Osteocyte (in vitro differentiated cells): Measurements from ENCODE around the gene GADL1. TPM values are rescaled to one million over a fixed set of nuclear protein-coding genes. Genes with fewer than 3 reads are reported as not detected.

Experiments used
- DNase-seq: peaks from one replicate; pipeline ENCODE4 v3.0.0; 2021; ENCODE audit warnings: mixed read lengths; ENCODE audit not compliant: unreplicated experiment; ENCODE audit errors: extremely low spot score
- H3K27ac Mint-ChIP-seq: one replicate; pipeline ENCODE4 v1.8.0; 2021; ENCODE audit warnings: mild to moderate bottlenecking, mixed read lengths; ENCODE audit not compliant: unreplicated experiment
- H3K27me3 Mint-ChIP-seq: one replicate; pipeline ENCODE4 v1.8.0; 2021; ENCODE audit warnings: mixed read lengths; ENCODE audit not compliant: unreplicated experiment
- H3K36me3 Mint-ChIP-seq: one replicate; pipeline ENCODE4 v1.8.0; 2021; ENCODE audit warnings: mixed read lengths; ENCODE audit not compliant: unreplicated experiment
- H3K4me1 Mint-ChIP-seq: one replicate; pipeline ENCODE4 v1.8.0; 2021; ENCODE audit warnings: mixed read lengths; ENCODE audit not compliant: unreplicated experiment
- H3K4me3 Mint-ChIP-seq: one replicate; pipeline ENCODE4 v1.8.0; 2021; ENCODE audit warnings: mild to moderate bottlenecking, moderate library complexity, mixed read lengths; ENCODE audit not compliant: unreplicated experiment
- H3K9me3 Mint-ChIP-seq: one replicate; pipeline ENCODE4 v1.8.0; 2021; ENCODE audit warnings: mixed read lengths; ENCODE audit not compliant: unreplicated experiment
- total RNA-seq: library from RNA; stranded (reverse); gene quantifications from 2 replicates; pipeline ENCODE4 v1.2.1, GENCODE V29; 2021
- TF ChIP-seq, protein P1 (sequence below): fragments of 200-600 bp; sonication (generic); IDR thresholded peaks from 2 replicates; pipeline ENCODE4 v1.5.0; 2021; ENCODE audit warnings: antibody characterized with exemption, mild to moderate bottlenecking, moderate library complexity

Gene GADL1
- total RNA-seq, 1 donor from 2014 or later: not detected

DNA sequence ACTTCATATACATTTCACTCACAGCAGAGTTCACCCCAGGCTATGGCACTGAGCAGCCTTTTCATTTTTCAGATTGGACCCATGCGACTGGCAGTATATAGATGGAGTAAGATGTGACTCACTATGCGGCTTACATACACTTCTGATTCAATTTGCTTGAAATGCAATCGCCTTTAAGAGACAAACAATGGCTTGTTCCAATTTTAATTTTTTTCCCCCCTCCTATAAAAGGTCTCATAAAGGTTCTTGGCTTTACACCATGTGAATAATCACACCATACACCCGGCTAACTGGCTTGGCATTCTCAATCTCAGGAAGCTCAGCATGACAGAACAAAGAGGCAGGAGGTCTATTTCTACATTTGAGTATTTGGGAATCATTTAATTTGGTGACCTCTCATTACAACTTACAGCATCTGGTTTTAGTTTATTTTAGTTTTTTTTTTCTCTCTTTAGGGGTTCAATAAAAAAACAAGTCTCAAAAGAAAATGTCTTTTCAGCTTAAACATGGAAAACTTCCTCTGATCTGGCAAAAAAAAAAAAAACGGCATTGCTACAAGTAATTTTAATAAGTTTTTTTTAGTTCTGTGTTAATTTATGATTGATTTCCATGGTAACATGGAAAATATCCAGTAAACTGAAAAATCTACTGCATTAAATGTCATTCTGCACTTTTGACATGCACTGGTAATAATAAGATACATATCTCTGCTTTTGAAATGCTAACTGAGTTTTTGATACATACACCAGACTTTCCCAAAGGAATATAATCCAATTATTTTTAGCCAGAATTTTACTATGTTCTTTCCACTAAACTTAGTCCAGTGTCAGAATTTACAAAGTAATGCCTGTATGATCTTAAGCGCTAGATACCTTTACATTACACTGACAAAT, 38.8 kb downstream of the GADL1 start:
- no peaks in the 10 kb centered on the region for H3K9me3 Mint-ChIP-seq
- peaks cover 2% of the 10 kb centered on the region for H3K4me1 Mint-ChIP-seq
- H3K4me3 Mint-ChIP-seq: no peak overlapping the region
- TF ChIP-seq, protein P1, sequence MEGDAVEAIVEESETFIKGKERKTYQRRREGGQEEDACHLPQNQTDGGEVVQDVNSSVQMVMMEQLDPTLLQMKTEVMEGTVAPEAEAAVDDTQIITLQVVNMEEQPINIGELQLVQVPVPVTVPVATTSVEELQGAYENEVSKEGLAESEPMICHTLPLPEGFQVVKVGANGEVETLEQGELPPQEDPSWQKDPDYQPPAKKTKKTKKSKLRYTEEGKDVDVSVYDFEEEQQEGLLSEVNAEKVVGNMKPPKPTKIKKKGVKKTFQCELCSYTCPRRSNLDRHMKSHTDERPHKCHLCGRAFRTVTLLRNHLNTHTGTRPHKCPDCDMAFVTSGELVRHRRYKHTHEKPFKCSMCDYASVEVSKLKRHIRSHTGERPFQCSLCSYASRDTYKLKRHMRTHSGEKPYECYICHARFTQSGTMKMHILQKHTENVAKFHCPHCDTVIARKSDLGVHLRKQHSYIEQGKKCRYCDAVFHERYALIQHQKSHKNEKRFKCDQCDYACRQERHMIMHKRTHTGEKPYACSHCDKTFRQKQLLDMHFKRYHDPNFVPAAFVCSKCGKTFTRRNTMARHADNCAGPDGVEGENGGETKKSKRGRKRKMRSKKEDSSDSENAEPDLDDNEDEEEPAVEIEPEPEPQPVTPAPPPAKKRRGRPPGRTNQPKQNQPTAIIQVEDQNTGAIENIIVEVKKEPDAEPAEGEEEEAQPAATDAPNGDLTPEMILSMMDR: no peak
- peaks cover 16% of the 10 kb centered on the region for H3K27me3 Mint-ChIP-seq
- no peak for DNase-seq
- H3K36me3 Mint-ChIP-seq: no peaks in the 10 kb centered on the region
- no peak overlapping the region for H3K27ac Mint-ChIP-seq

DNA sequence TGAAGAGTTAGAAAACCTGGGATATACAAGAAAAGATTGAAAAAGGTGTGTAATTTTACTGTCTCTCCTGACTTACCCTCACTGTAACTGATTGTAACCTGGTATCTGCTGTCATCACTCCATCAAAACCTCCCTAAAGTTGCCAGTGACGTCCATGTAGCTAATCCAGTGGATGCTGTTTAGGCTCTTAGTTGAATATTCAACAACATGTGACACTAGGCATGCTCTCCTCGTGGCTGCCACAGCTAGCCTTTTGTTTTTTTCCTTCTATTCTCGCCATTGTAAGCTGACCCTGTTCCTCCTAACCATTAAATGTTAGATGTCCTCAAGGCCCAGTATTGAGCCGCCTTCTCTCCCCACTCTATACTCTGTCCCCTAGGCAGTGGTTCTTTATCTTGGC, 41.6 kb downstream of the GADL1 start:
- Mint-ChIP-seq H3K27me3 (peaks cover 14% of the 10 kb centered on the region), H3K4me1 (peaks cover 2% of the 10 kb centered on the region), H3K4me3 (no peak overlapping the region), H3K9me3 (no peaks in the 10 kb centered on the region), H3K27ac (no peak overlapping the region), H3K36me3 (no peaks in the 10 kb centered on the region)
- TF ChIP-seq, protein P1: no peak
- DNase-seq: no peak

DNA sequence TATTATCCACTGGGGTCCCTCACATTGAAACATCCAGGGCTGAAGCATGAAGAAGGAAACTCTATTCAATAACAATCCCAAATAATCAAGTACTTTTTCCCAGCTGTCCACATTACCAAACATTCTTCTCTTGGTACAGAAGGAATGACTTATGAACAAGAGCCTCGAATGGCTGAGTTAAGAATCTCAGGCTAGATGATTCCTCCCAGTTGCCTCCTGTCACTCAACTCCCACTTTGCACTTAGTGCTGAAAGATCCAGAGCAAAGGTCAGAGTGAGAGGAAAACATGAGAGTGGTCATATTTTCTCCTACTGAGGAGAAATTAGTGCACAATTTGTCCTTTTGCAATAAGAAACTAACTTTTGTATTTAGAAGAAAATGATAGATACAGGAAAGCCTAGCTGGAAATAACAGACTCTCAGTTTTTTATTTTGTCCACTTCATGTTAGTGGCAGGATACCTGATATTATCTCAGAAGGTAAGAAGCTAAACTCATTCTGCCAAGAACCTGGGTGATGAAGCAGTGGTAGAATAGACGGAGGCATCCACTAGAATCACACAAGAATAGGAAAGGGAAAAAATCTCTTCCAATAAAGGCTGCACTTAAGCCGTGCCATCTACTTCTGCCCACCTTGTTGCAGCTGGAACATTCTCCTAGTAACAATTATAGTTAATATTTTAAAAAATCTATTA, 46.2 kb downstream of the GADL1 start:
- no peak overlapping the region for H3K27ac Mint-ChIP-seq
- TF ChIP-seq, protein P1: no peak
- DNase-seq: no peak
- no peaks in the 10 kb centered on the region for H3K4me1 Mint-ChIP-seq
- no peaks in the 10 kb centered on the region for H3K36me3 Mint-ChIP-seq
- H3K4me3 Mint-ChIP-seq: no peak overlapping the region
- H3K27me3 Mint-ChIP-seq: peaks cover 16% of the 10 kb centered on the region
- H3K9me3 Mint-ChIP-seq: no peaks in the 10 kb centered on the region

DNA sequence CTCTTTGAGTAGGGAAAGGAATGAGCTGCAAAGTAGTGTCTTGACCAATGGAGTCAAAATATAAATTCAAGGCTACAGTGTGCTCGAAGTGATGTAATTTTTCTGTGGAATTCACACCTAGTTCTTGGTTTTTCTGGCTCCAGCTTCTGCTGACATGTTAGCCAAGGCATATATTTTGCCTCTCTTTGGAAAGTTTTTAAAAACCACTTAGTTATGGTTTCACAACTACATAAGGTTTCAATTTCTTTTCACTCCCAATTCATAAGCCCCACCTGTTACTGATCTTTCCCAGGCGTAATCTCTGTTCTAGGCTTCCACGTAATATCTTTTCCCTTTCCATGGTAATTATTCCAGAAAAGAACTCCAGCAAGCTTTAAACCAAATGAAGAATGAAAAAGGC, 46.9 kb downstream of the GADL1 start:
- no peak for DNase-seq
- no peaks in the 10 kb centered on the region for H3K36me3 Mint-ChIP-seq
- H3K27ac Mint-ChIP-seq: no peak overlapping the region
- peaks cover 15% of the 10 kb centered on the region for H3K27me3 Mint-ChIP-seq
- H3K4me3 Mint-ChIP-seq: no peak overlapping the region
- H3K9me3 Mint-ChIP-seq: no peaks in the 10 kb centered on the region
- TF ChIP-seq, protein P1: no peak
- H3K4me1 Mint-ChIP-seq: no peaks in the 10 kb centered on the region

DNA sequence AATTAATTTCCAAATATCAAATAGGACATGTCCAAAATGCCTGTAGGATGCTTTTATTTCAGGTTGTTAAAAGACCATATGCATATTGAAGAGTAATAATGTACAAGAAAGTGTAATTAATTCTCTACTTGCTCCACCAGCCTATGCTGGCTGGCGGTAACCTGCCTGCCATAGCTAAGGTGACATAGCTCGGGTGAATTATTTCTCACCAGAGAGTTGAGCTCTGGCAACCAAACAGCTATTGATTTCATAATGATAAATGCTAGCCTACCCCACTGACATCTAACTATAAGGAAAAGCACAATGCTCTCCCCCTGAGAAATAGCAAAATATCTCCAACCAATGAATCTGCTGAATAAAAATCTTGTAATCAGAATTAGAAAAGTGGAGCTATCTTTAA, 48.9 kb downstream of the GADL1 start:
- no peaks in the 10 kb centered on the region for H3K9me3 Mint-ChIP-seq
- H3K4me1 Mint-ChIP-seq: no peaks in the 10 kb centered on the region
- H3K27me3 Mint-ChIP-seq: peaks cover 28% of the 10 kb centered on the region
- no peak for DNase-seq
- no peaks in the 10 kb centered on the region for H3K36me3 Mint-ChIP-seq
- H3K27ac Mint-ChIP-seq: no peak overlapping the region
- TF ChIP-seq, protein P1: no peak
- H3K4me3 Mint-ChIP-seq: no peak overlapping the region
